HG03439 (cell line): ENCODE data around the gene SLC15A3.
A peak's percentile ranks its signal among the peaks of the same experiment; 100 is the strongest.
"Not testable (repeated sequence)": the region's sequence is repeated elsewhere in the genome, so short reads cannot be mapped to it uniquely, and the experiment has no call there.

Experiments used
- ATAC-seq: cut with Tn5 transposase; IDR thresholded peaks from one replicate; pipeline ENCODE4 v1.9.1; 2021; ENCODE audit warnings: mild to moderate bottlenecking, moderate library complexity; ENCODE audit not compliant: unreplicated experiment

SLC15A3 gene

GRCh38 chr11:60916669-60917206 is 35.2 kb downstream of the SLC15A3 start:
- ATAC-seq, result no peak

GRCh38 chr11:60915248-60915914 is 36.6 kb downstream of the SLC15A3 start:
- peak; percentile 45 for ATAC-seq

- no peak for ATAC-seq
These were observed 37.2 kb downstream of the SLC15A3 start for GRCh38 chr11:60914633-60915247.

DNA sequence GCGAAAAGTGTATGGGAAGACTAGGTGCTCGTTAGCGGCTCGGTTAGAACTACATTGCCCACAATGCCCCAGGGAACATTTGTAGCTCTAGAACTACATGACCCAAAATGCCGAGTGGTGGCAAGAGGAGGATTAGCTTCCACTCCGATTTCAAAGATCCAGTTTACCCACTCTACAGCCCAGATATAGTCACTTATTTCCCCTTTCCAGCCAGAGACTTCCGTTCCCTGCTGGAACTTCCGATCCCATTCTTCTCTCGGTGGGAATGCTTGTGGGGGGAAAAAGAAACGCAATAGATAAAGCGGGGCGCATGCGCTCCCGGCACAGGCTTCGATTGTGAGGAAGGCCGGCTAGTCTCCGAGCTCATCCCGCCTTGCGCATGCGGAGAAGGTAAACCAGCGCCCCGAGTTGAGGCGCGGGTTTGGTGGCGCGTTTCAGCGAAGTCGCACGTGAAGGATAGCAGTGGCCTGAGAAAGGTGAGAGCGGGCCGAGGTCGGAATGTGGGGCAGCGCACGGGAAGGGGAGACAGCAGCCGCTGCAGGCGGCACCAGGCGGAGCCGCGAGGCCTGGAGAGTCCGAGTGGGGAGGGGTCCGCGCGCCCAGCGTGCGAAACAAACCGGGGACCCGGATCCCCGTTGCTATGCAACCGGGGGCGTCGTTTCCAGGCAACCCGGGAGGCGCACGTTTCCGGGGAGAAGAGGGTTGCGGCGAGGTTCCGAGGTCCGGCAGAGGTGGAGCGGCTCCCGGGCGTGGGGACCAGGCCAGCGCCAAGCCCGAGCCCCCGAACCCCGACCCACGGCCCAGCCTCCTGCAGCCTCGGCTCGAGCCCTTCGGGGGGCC is 38.0 kb downstream of the SLC15A3 start, which contains the start of gene TMEM109:
TMEM109 (plus strand) TSS at position 366 of the 840 bp plus-strand sequence. CDS start 5,536 bp downstream, outside the sequence.
- peak; percentile 44 for ATAC-seq

DNA sequence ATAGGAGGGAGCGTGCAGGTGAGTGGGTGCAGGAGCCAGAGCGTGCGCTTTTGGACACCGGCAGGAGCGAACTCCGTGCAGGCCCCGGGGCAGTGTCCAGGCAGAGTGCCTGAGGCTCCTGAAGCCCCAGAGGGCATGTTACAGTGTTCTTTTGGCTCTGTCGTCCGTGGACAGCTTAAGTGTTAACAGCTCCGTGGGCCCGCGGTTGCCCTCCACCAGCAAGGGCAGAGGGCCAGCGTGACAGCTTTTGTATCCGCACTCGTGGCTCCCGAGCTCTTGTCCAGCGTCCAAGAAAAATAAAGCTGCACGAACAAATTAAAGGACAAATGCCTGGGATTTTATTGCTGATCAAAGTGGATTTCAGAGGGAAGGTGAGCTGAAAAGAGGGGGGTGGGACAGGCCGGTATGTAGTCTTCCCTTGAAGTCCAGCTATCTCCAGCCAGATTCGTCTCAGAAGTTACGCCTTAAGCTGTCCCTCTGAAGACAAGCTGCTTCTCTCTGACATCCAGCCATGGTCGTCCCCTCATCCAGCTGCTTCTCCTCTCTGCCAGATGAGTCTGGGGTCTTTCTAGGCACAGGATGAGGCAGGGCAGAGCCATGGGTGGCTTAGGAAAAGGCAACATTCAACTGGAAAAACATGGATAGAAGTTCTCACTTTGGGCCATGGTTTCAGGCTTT is 39.0 kb downstream of the SLC15A3 start:
- no peak for ATAC-seq

DNA sequence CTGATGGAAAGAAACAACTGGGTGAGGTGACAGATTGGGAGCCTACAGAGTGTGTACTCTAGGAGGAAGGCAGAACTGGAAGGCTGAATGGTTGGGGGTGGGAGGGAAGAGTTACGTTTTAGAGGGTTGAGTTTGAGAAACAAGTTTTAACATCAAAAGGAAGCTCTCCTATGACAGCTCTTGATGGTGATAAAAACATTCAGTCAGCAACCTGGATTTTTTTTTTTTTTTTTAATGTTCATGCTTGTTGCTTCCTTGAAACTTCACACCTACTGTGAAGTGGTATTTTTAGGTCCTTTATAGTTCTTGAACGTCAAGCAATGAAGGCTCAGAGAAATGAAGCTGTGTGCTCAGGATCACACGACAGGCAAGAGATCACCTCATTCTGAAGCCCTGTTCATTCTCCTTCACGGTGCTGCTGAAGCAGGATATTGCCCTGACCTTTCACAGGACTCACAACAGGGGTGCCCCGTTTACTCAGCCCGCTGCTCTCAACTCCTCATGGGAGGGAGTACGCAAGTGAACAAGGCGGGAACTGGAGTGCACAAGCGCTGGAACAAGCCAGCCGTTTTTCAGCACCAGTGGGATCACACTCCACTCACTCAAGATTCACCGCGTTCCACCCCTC is 39.6 kb downstream of the SLC15A3 start:
- no peak for ATAC-seq

- ATAC-seq, result no peak
These were observed 41.1 kb downstream of the SLC15A3 start for GRCh38 chr11:60910711-60911380.

DNA sequence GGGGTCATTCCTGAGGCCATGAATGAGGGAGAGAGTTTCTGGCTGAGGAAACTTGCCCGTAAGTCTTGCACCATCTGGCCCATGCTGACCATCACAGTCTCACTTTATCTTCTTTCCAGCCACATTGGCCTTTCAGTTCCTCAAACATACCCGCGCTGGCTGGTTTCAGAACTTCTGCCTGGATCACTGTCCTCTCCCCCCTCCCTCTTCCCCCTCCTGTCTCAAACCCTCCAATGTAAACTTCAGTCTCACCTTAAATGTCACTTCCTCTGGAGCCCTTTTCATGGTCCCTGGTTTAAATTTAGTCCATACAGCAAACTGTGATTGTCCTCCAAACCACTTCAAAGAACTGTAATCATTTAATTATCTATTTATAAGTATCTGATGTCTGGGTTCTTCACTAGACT is 41.7 kb downstream of the SLC15A3 start:
- peak; percentile 30 for ATAC-seq

- ATAC-seq, result not testable (repeated sequence)
These were observed 42.2 kb downstream of the SLC15A3 start for GRCh38 chr11:60909680-60910280.

- no peak for ATAC-seq
These were observed 43.2 kb downstream of the SLC15A3 start for GRCh38 chr11:60908803-60909202.

DNA sequence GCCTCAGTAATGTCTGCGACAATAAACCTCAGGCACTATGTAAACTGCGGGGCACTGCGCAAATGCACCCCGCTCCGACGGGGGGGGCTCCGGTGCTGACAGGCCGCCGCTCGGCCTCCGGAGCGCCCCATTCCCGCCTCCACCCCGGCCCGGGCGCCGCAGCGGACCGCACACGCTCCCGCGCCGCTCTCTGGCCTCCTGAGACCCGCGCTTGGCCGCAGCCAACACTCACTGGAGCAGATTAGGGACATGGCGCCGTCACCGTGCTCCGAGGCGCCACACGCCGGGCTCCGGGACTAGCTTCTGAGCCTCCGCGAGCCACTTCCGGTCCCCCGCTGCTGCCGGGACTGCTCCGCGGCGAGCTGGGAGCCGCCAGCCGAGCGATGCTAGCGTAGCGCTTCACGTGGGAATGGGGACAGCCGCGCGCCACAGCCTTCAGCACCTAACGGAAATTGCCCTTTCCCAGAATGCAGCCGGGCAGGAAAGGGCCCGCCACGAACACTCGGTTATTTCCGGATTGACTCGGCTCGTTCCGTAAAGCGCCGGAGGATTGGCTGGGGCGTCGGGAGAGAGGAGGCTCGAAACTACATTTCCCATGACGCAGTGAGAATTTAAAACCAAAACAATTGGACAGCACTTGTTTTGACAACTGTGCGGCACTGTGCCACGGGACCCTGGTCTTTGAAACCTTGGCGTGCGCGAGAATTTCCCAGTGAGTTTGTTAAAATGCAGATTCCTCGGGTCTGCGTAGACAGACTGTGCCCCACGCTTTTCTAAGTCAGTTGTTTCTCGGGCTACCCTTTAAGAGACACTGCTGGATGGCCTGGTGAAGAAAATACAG is 45.6 kb downstream of the SLC15A3 start, which contains the start of gene PRPF19:
PRPF19 (minus strand) TSS at position 454 of the 841 bp plus-strand sequence; CDS start at position 251, 203 bp downstream.
- ATAC-seq, result peak; percentile 74

DNA sequence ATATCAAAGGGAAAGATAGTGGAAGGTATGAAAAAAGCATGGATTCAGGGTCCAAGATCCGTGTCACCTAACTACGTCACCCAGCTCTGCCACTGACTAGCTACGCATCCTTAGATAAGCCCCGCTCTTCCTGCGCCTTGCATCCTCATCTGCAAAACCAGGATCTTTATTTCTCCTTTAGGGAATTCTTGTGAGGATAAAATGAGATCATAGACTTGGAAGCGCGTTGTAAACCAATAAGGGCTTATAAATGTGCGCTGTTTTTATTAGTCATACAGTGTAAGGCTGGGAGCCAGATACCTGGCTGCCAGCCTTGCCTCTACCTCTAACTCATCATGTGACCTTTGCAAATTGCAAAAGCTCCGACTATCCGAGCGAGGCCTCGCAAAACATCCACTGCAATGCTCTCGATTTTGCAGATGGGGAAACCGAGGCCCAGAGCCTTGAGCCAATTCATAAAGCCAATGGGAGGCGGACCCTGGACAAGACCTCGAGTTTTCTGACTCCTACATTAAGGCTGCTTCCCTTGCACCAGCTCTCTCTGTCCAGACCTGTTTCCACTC is 46.3 kb downstream of the SLC15A3 start:
- no peak for ATAC-seq

DNA sequence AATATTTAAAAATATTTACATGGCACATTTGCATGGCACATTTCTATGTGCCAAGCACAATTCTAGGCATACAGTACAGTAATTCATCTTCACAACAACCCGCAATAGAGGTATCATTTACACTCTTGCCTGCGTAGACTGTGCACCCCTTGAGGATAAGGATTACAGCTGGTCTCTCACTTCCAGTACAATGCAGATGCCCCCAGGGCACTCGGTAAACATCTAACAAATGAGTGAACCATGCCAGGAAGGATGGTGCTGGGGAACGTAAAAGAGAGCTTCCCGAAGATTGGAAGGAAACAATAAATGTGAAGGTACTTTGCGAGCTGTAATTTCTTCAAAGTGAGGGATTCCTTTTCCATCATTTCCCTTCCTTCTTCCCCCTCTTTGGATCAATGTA is 46.9 kb downstream of the SLC15A3 start:
- ATAC-seq, result no peak

- ATAC-seq, result no peak
These were observed 49.4 kb downstream of the SLC15A3 start for GRCh38 chr11:60902625-60903024.

GRCh38 chr11:60900673-60901404 is 51.1 kb downstream of the SLC15A3 start:
- ATAC-seq, result no peak

GRCh38 chr11:60899977-60900376 is 52.0 kb downstream of the SLC15A3 start:
- no peak for ATAC-seq
